ENCODE data around the gene HNRNPM. TPM values are rescaled to one million over a fixed set of nuclear protein-coding genes. Genes with fewer than 3 reads are reported as not detected.
A peak's percentile ranks its signal among the peaks of the same experiment; 100 is the strongest.
"Not testable (repeated sequence)": the region's sequence is repeated elsewhere in the genome, so short reads cannot be mapped to it uniquely, and the experiment has no call there.

Gene HNRNPM
- polyA plus RNA-seq, 1 experiment = 81.6 TPM

- peak within 1 kb of the TSS; percentile 84 for H3K4me3 ChIP-seq (ENCODE audit: low read depth, low read length)
- H3K27me3 ChIP-seq (ENCODE audit: control insufficient read depth, insufficient read depth, low read length) = no peaks in the 10 kb centered on the region
- peak; percentile 89 for DNase-seq (ENCODE audit: low read depth)
- POLR2A ChIA-PET = interaction anchor here (0.6 to 1.9 kb wide), 6 partner anchors 11 to 124 kb away, joined by 3 to 6 read pairs (median 4); partner anchors contain the start of genes HNRNPM and RAB11B
- H3K36me3 ChIP-seq (ENCODE audit: control insufficient read depth, insufficient read depth, low read length) = peaks cover 6% of the 10 kb centered on the region
- TF ChIP-seq CTCF (IDR thresholded peaks at IDR 0.05; ENCODE audit: insufficient read depth, low read depth, low read length) = no peak
- CTCF ChIA-PET = interaction anchor here (0.6 to 5.6 kb wide), 8 partner anchors 11 to 476 kb away, joined by 3 to 33 read pairs (median 3); partner anchors contain the start of gene MYO1F
Observed at GRCh38 chr19:8513687-8514504, 69.1 kb downstream of the HNRNPM start, which contains the start of gene ZNF414. TSS of gene ZNF414 (minus strand) at chr19:8514167. CDS start at chr19:8514046, 121 bp downstream.

- ChIA-PET POLR2A (interaction anchor here (1.1 to 1.9 kb wide), 2 partner anchors 11 to 12 kb away, joined by 4 to 6 read pairs; no protein-coding TSS in a partner anchor), CTCF (interaction anchor here (0.8 to 5.6 kb wide), 6 partner anchors 10 to 161 kb away, joined by 3 to 33 read pairs (median 4); partner anchors contain the start of gene MYO1F)
- not testable (repeated sequence) for H3K36me3 ChIP-seq (ENCODE audit: control insufficient read depth, insufficient read depth, low read length); DNase-seq (ENCODE audit: low read depth); H3K27me3 ChIP-seq (ENCODE audit: control insufficient read depth, insufficient read depth, low read length)
- peak overlapping the region; percentile 84 for H3K4me3 ChIP-seq (ENCODE audit: low read depth, low read length)
Observed at GRCh38 chr19:8514505-8515009, 69.8 kb downstream of the HNRNPM start.

GRCh38 chr19:8515317-8515716 is 70.5 kb downstream of the HNRNPM start:
- ChIA-PET POLR2A (no interaction called here), CTCF (interaction anchor here (1.0 to 5.6 kb wide), 3 partner anchors 77 to 161 kb away, joined by 3 to 33 read pairs (median 3); no protein-coding TSS in a partner anchor)
- H3K4me3 ChIP-seq (ENCODE audit: low read depth, low read length) = no peak overlapping the region
- TF ChIP-seq CTCF (IDR thresholded peaks at IDR 0.05; ENCODE audit: insufficient read depth, low read depth, low read length) = no peak
- DNase-seq (ENCODE audit: low read depth) = no peak
- peaks cover 5% of the 10 kb centered on the region for H3K36me3 ChIP-seq (ENCODE audit: control insufficient read depth, insufficient read depth, low read length)
- H3K27me3 ChIP-seq (ENCODE audit: control insufficient read depth, insufficient read depth, low read length) = no peaks in the 10 kb centered on the region

GRCh38 chr19:8517551-8518442 is 73.0 kb downstream of the HNRNPM start:
- ChIA-PET CTCF (interaction anchor here (1.2 to 5.6 kb wide), 5 partner anchors 9 to 164 kb away, joined by 3 to 33 read pairs (median 7); no protein-coding TSS in a partner anchor), POLR2A (no interaction called here)
- H3K36me3 ChIP-seq (ENCODE audit: control insufficient read depth, insufficient read depth, low read length) = no peaks in the 10 kb centered on the region
- DNase-seq (ENCODE audit: low read depth) = no peak
- no peaks in the 10 kb centered on the region for H3K27me3 ChIP-seq (ENCODE audit: control insufficient read depth, insufficient read depth, low read length)
- H3K4me3 ChIP-seq (ENCODE audit: low read depth, low read length) = no peak overlapping the region
- no peak for TF ChIP-seq CTCF (IDR thresholded peaks at IDR 0.05; ENCODE audit: insufficient read depth, low read depth, low read length)

GRCh38 chr19:8518536-8518935 is 73.8 kb downstream of the HNRNPM start:
- ChIA-PET CTCF (interaction anchor here (0.5 to 5.6 kb wide), 6 partner anchors 8 to 171 kb away, joined by 3 to 33 read pairs (median 6); no protein-coding TSS in a partner anchor), POLR2A (no interaction called here)
- no peak for TF ChIP-seq CTCF (IDR thresholded peaks at IDR 0.05; ENCODE audit: insufficient read depth, low read depth, low read length)
- no peaks in the 10 kb centered on the region for H3K36me3 ChIP-seq (ENCODE audit: control insufficient read depth, insufficient read depth, low read length)
- DNase-seq (ENCODE audit: low read depth) = no peak
- no peaks in the 10 kb centered on the region for H3K27me3 ChIP-seq (ENCODE audit: control insufficient read depth, insufficient read depth, low read length)
- H3K4me3 ChIP-seq (ENCODE audit: low read depth, low read length) = no peak overlapping the region

Data from BJ (cell line).